GM23338 (cell line): ENCODE results near the gene GNG12.

ENCODE experiments used
- CREB1 ChIP-seq: fragments of 250-450 bp; sonication (Bioruptor Pico); IDR thresholded peaks from 2 replicates; pipeline ENCODE4 v1.5.0; 2020; ENCODE audit warnings: low read depth, mild to moderate bottlenecking, moderate library complexity
- CTCF ChIP-seq, 2 experiments: fragments of 200-600 bp in 1 of 2; sonication (generic) in 1 of 2; conservative IDR thresholded peaks; 2 replicates each; pipeline versions ENCODE4 v1.5.1 to v1.6.1; 2016 to 2017; ENCODE audit warnings: antibody characterized with exemption in 2 of 2, low read depth in 2 of 2, mild to moderate bottlenecking in 2 of 2, moderate library complexity in 1 of 2
- EZH2 ChIP-seq: fragments of 200-600 bp; sonication (generic); IDR thresholded peaks from one replicate; pipeline ENCODE4 v1.8.0; 2017; ENCODE audit warnings: antibody characterized with exemption, mild to moderate bottlenecking, low read depth; ENCODE audit not compliant: unreplicated experiment
- EZH2phosphoT487 ChIP-seq: fragments of 200-600 bp; sonication (generic); IDR thresholded peaks from one replicate; pipeline ENCODE4 v1.8.1; 2018; ENCODE audit warnings: antibody characterized with exemption; ENCODE audit not compliant: unreplicated experiment
- JUNB ChIP-seq: IDR thresholded peaks from one replicate; pipeline ENCODE4 v1.6.1; 2016; ENCODE audit warnings: antibody characterized with exemption; ENCODE audit not compliant: unreplicated experiment
- NANOG ChIP-seq: IDR thresholded peaks from 2 replicates; pipeline ENCODE4 v1.6.1; 2016; ENCODE audit warnings: antibody characterized with exemption, borderline replicate concordance
- POLR2AphosphoS5 ChIP-seq: IDR thresholded peaks from 2 replicates; pipeline ENCODE4 v1.6.1; 2016; ENCODE audit warnings: antibody characterized with exemption, low read depth
- ZNF114 ChIP-seq: fragments of 250-450 bp; sonication (Bioruptor Pico); IDR thresholded peaks from 2 replicates; pipeline ENCODE4 v1.5.0; 2020; ENCODE audit warnings: mild to moderate bottlenecking, moderate library complexity
- ZNF331 ChIP-seq: fragments of 250-450 bp; sonication (Bioruptor Pico); IDR thresholded peaks from 2 replicates; pipeline ENCODE4 v1.5.0; 2020; ENCODE audit warnings: low read depth, mild to moderate bottlenecking, moderate library complexity
- TF ChIP-seq, protein P1 (sequence below): IDR thresholded peaks from one replicate; pipeline ENCODE4 v1.6.1; 2018; ENCODE audit warnings: antibody characterized with exemption; ENCODE audit not compliant: unreplicated experiment

GRCh38 chr1:67787746-67788145 lies 45.5 kb downstream of the GNG12 start:
- TF ChIP-seq POLR2AphosphoS5: no peak
- no peak for TF ChIP-seq CTCF (conservative IDR thresholded peaks at IDR 0.05; ENCODE audit: low read depth in 2 of 2)
- no peak for TF ChIP-seq EZH2phosphoT487
- no peak for TF ChIP-seq ZNF114 (CRISPR knock-in tag)
- TF ChIP-seq EZH2: no peak
- TF ChIP-seq, protein P1, sequence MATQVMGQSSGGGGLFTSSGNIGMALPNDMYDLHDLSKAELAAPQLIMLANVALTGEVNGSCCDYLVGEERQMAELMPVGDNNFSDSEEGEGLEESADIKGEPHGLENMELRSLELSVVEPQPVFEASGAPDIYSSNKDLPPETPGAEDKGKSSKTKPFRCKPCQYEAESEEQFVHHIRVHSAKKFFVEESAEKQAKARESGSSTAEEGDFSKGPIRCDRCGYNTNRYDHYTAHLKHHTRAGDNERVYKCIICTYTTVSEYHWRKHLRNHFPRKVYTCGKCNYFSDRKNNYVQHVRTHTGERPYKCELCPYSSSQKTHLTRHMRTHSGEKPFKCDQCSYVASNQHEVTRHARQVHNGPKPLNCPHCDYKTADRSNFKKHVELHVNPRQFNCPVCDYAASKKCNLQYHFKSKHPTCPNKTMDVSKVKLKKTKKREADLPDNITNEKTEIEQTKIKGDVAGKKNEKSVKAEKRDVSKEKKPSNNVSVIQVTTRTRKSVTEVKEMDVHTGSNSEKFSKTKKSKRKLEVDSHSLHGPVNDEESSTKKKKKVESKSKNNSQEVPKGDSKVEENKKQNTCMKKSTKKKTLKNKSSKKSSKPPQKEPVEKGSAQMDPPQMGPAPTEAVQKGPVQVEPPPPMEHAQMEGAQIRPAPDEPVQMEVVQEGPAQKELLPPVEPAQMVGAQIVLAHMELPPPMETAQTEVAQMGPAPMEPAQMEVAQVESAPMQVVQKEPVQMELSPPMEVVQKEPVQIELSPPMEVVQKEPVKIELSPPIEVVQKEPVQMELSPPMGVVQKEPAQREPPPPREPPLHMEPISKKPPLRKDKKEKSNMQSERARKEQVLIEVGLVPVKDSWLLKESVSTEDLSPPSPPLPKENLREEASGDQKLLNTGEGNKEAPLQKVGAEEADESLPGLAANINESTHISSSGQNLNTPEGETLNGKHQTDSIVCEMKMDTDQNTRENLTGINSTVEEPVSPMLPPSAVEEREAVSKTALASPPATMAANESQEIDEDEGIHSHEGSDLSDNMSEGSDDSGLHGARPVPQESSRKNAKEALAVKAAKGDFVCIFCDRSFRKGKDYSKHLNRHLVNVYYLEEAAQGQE: no peak
- no peak for TF ChIP-seq ZNF331 (CRISPR knock-in tag)
- no peak for TF ChIP-seq JUNB
- TF ChIP-seq CREB1: no peak
- TF ChIP-seq NANOG: no peak
